GOT3 (cell line): ENCODE results near the gene MIS18A.

Source experiments
- DNase-seq: peaks from one replicate; lab custom pipeline; 2025; ENCODE audit warnings: mixed read lengths; lab: John Stamatoyannopoulos, UW

Gene MIS18A

GRCh38 chr21:32252136-32252535, 26.7 kb downstream of the MIS18A start:
- no peak for DNase-seq

GRCh38 chr21:32249511-32250280, 29.2 kb downstream of the MIS18A start:
- no peak for DNase-seq

- no peak for DNase-seq
Measured at GRCh38 chr21:32248571-32249461, 30.0 kb downstream of the MIS18A start.

GRCh38 chr21:32246571-32247140, 32.2 kb downstream of the MIS18A start:
- no peak for DNase-seq

- no peak for DNase-seq
Measured at GRCh38 chr21:32245971-32246370, 32.9 kb downstream of the MIS18A start.

GRCh38 chr21:32240851-32241687, 37.8 kb downstream of the MIS18A start:
- DNase-seq, result no peak

- DNase-seq, result no peak
Measured at GRCh38 chr21:32239551-32239950, 39.3 kb downstream of the MIS18A start.

GRCh38 chr21:32238063-32238462, 40.8 kb downstream of the MIS18A start:
- DNase-seq, result no peak

- no peak for DNase-seq
Measured at GRCh38 chr21:32237021-32237420, 41.8 kb downstream of the MIS18A start.

GRCh38 chr21:32233722-32234301, 45.0 kb downstream of the MIS18A start:
- DNase-seq, result no peak

- no peak for DNase-seq
Measured at GRCh38 chr21:32233055-32233546, 45.7 kb downstream of the MIS18A start.

- no peak for DNase-seq
Measured at GRCh38 chr21:32226444-32226843, 52.4 kb downstream of the MIS18A start.
